Common myeloid progenitor, CD34-positive (primary cell): Measurements from ENCODE around the gene NRDC.

ENCODE experiments used
- CTCF ChIA-PET: fragments of 350-600 bp; sonication (Branson Sonifier 250); formaldehyde crosslinking; loops from one replicate; lab custom pipeline; 2021; ENCODE audit warnings: antibody characterized with exemption; lab: Charles Lee
- POLR2A ChIA-PET: fragments of 350-600 bp; sonication (Branson Sonifier 250); formaldehyde crosslinking; loops from one replicate; lab custom pipeline; 2021; ENCODE audit warnings: antibody characterized with exemption; lab: Charles Lee
- DNase-seq, 3 donors: peaks; one replicate each; pipeline versions ENCODE4 v3.0.0 to v3.0.0-alpha.2; 2013
- H3K27ac ChIP-seq, 2 experiments: 1 replicate in 1 of 2; 2 replicates in 1 of 2; pipeline ENCODE4 v1.7.0; 2013; ENCODE audit warnings: inconsistent platforms in 2 of 2, low read length in 2 of 2, mild to moderate bottlenecking in 2 of 2, low read depth in 1 of 2, moderate library complexity in 1 of 2; ENCODE audit not compliant: severe bottlenecking in 2 of 2, insufficient read depth in 1 of 2, poor library complexity in 1 of 2
- H3K27me3 ChIP-seq, 5 experiments: replicated peaks in 2 of 5; 1 replicate in 3 of 5; 2 replicates in 2 of 5; pipeline versions ENCODE4 v1.6.1 to v1.7.0; 2013; ENCODE audit warnings: low read length in 4 of 5, mild to moderate bottlenecking in 2 of 5, moderate library complexity in 2 of 5, inconsistent platforms in 1 of 5; ENCODE audit not compliant: insufficient read depth in 5 of 5, control insufficient read depth in 4 of 5
- H3K36me3 ChIP-seq, 4 experiments: 1 replicate in 2 of 4; 2 replicates in 2 of 4; pipeline versions ENCODE4 v1.6.1 to v1.7.0; 2013; ENCODE audit warnings: low read length in 3 of 4, control low read depth in 1 of 4, mild to moderate bottlenecking in 1 of 4; ENCODE audit not compliant: control insufficient read depth in 4 of 4, insufficient read depth in 4 of 4
- H3K4me1 ChIP-seq, 4 experiments: 1 replicate in 3 of 4; 2 replicates in 1 of 4; pipeline versions ENCODE4 v1.6.1 to v1.7.1; 2013; ENCODE audit warnings: low read length in 3 of 4, mild to moderate bottlenecking in 3 of 4, control low read depth in 1 of 4, inconsistent platforms in 1 of 4, moderate library complexity in 1 of 4; ENCODE audit not compliant: control insufficient read depth in 4 of 4, insufficient read depth in 4 of 4; ENCODE audit errors: control extremely low read depth in 1 of 4
- H3K4me3 ChIP-seq, 7 experiments: 1 replicate in 4 of 7; 2 replicates in 3 of 7; pipeline versions ENCODE4 v1.5.1 to v1.7.0; 2013; ENCODE audit warnings: mild to moderate bottlenecking in 7 of 7, low read length in 6 of 7, moderate library complexity in 6 of 7, inconsistent platforms in 2 of 7, low read depth in 2 of 7, control low read depth in 1 of 7; ENCODE audit not compliant: insufficient read depth in 4 of 7, control insufficient read depth in 1 of 7; ENCODE audit errors: extremely low read depth in 1 of 7
- H3K9me3 ChIP-seq, 5 experiments: 1 replicate in 4 of 5; 2 replicates in 1 of 5; pipeline versions ENCODE4 v1.6.1 to v1.7.1; 2013; ENCODE audit warnings: low read length in 4 of 5, mild to moderate bottlenecking in 2 of 5, inconsistent platforms in 1 of 5, low read depth in 1 of 5, moderate library complexity in 1 of 5; ENCODE audit not compliant: control insufficient read depth in 4 of 5, insufficient read depth in 2 of 5; ENCODE audit errors: control extremely low read depth in 1 of 5
- WGBS: methylation state at CpG from one replicate; pipeline ENCODE4 v1.1.5; 2013; ENCODE audit not compliant: insufficient coverage; 5-methylcytosine and 5-hydroxymethylcytosine counted together

Gene NRDC

GRCh38 chr1:51799372-51799771 lies 79.2 kb downstream of the NRDC start:
- WGBS: 80% methylated on average over 1 of the region's 2 CpGs
- Histone ChIP-seq H3K4me1 (no peaks in the 10 kb centered on the region), H3K27ac (no peak overlapping the region), H3K27me3 (no peaks in the 10 kb centered on the region), H3K36me3 (peaks cover 20 to 79% (median 53%) of the 10 kb centered on the region in 4 experiments), H3K4me3 (no peak overlapping the region), H3K9me3 (no peaks in the 10 kb centered on the region)
- DNase-seq: no peak
- POLR2A ChIA-PET: no interaction called here
- CTCF ChIA-PET: interaction anchor here (1.1 to 1.7 kb wide), 2 partner anchors 8 to 200 kb away, joined by 3 to 4 read pairs; no protein-coding TSS in a partner anchor

- H3K36me3 ChIP-seq: peaks cover 22 to 81% (median 58%) of the 10 kb centered on the region in 4 experiments
- DNase-seq: no peak
- POLR2A ChIA-PET: interaction anchor here (0.7 kb wide), 1 partner anchor 697 kb away, joined by 3 read pairs; no protein-coding TSS in a partner anchor
- H3K27ac ChIP-seq: no peak overlapping the region
- H3K9me3 ChIP-seq: no peaks in the 10 kb centered on the region
- H3K4me3 ChIP-seq: no peak overlapping the region
- CTCF ChIA-PET: interaction anchor here (0.6 to 1.4 kb wide), 2 partner anchors 168 to 192 kb away, joined by 4 to 6 read pairs; no protein-coding TSS in a partner anchor
- no peaks in the 10 kb centered on the region for H3K27me3 ChIP-seq
- peaks cover 0 to 14% (median 4%) of the 10 kb centered on the region in 4 experiments for H3K4me1 ChIP-seq
These were observed 83.7 kb downstream of the NRDC start for GRCh38 chr1:51794868-51795267.

GRCh38 chr1:51794260-51794659 lies 84.3 kb downstream of the NRDC start:
- ChIA-PET POLR2A (no interaction called here), CTCF (interaction anchor here (1.4 kb wide), 1 partner anchor 167 kb away, joined by 6 read pairs; no protein-coding TSS in a partner anchor)
- Histone ChIP-seq H3K27ac (no peak overlapping the region), H3K4me3 (no peak overlapping the region), H3K36me3 (peaks cover 23 to 81% (median 59%) of the 10 kb centered on the region in 4 experiments), H3K27me3 (no peaks in the 10 kb centered on the region), H3K9me3 (no peaks in the 10 kb centered on the region), H3K4me1 (peaks cover 0 to 14% (median 4%) of the 10 kb centered on the region in 4 experiments)
- DNase-seq: no peak
- WGBS: 100% methylated on average over 2 of the region's 2 CpGs

DNA sequence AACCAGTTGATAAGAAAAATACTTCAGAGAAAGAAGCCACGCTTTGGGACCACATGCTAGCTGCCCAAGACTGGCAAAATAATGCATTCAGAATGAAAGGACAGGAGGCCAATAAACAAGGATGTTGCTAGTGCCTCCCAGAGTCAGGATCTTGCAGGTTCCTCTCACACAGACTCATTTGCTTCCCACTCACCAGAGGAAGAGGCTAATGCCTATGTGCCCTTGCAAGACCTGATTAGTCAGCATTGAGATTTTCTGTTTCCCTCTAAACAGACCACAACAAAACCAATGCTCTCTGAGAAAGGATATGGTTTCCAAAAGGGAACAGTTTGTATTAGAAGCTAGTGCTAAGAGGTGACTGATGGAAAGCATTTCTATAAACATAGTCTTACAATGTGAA lies 85.7 kb downstream of the NRDC start:
- DNase-seq: peak; percentile 23 to 80 (median 77)
- 88% methylated on average over 1 of the region's 1 CpG for WGBS
- ChIA-PET CTCF (interaction anchor here (1.2 kb wide), 1 partner anchor 10 kb away, joined by 6 read pairs; no protein-coding TSS in a partner anchor), POLR2A (no interaction called here)
- peaks cover 26 to 82% (median 63%) of the 10 kb centered on the region in 4 experiments for H3K36me3 ChIP-seq
- H3K9me3 ChIP-seq: no peaks in the 10 kb centered on the region
- peaks cover 0 to 14% (median 4%) of the 10 kb centered on the region in 4 experiments for H3K4me1 ChIP-seq
- H3K4me3 ChIP-seq: no peak overlapping the region
- no peaks in the 10 kb centered on the region for H3K27me3 ChIP-seq
- no peak overlapping the region for H3K27ac ChIP-seq

GRCh38 chr1:51791888-51792287 lies 86.6 kb downstream of the NRDC start:
- Histone ChIP-seq H3K9me3 (no peaks in the 10 kb centered on the region), H3K4me3 (no peak overlapping the region), H3K4me1 (peaks cover 0 to 14% (median 4%) of the 10 kb centered on the region in 4 experiments), H3K27me3 (no peaks in the 10 kb centered on the region), H3K36me3 (peaks cover 26 to 85% (median 66%) of the 10 kb centered on the region in 4 experiments), H3K27ac (peak overlapping the region in 1 of 2 experiments; percentile 6)
- WGBS: 100% methylated on average over 1 of the region's 1 CpG
- ChIA-PET CTCF (interaction anchor here (0.9 to 1.4 kb wide), 2 partner anchors 8 to 9 kb away, joined by 3 to 4 read pairs; no protein-coding TSS in a partner anchor), POLR2A (no interaction called here)
- no peak for DNase-seq

- Histone ChIP-seq H3K4me3 (no peak overlapping the region), H3K27ac (no peak overlapping the region), H3K4me1 (peaks cover 0 to 14% (median 4%) of the 10 kb centered on the region in 4 experiments), H3K36me3 (peaks cover 35 to 97% (median 73%) of the 10 kb centered on the region in 4 experiments), H3K27me3 (no peaks in the 10 kb centered on the region), H3K9me3 (no peaks in the 10 kb centered on the region)
- POLR2A ChIA-PET: interaction anchor here (1.1 kb wide), 1 partner anchor 13 kb away, joined by 3 read pairs; no protein-coding TSS in a partner anchor
- 99% methylated on average over 5 of the region's 6 CpGs for WGBS
- DNase-seq: no peak
- CTCF ChIA-PET: interaction anchor here (0.9 to 1.8 kb wide), 5 partner anchors 7 to 108 kb away, joined by 3 to 4 read pairs (median 3); no protein-coding TSS in a partner anchor
These were observed 88.1 kb downstream of the NRDC start for GRCh38 chr1:51790385-51790784.

DNA sequence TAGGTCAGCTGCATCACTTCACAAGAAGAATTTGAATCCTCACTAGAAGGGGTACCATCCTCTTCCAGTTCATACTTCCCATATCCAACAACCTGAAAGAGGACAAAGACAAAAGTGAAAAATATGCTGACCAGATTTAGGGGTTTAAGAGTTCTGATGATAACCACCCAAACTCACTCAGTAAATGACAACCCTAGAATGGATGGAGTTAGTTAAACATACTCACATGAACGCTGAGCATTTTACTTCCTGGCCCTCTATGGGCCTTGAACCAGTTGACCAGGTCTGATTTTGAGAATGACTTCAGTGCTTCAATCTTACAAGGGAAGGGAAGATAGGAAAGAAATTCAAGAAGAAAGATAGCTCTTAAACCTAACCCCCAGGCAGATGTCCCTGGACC lies 89.2 kb downstream of the NRDC start:
- POLR2A ChIA-PET: no interaction called here
- no peak overlapping the region for H3K27ac ChIP-seq
- 100% methylated on average over 1 of the region's 1 CpG for WGBS
- peaks cover 0 to 14% (median 4%) of the 10 kb centered on the region in 4 experiments for H3K4me1 ChIP-seq
- H3K9me3 ChIP-seq: no peaks in the 10 kb centered on the region
- CTCF ChIA-PET: interaction anchor here (1.8 kb wide), 1 partner anchor 13 kb away, joined by 3 read pairs; no protein-coding TSS in a partner anchor
- no peak for DNase-seq
- no peak overlapping the region for H3K4me3 ChIP-seq
- H3K27me3 ChIP-seq: no peaks in the 10 kb centered on the region
- H3K36me3 ChIP-seq: peaks cover 44 to 97% (median 76%) of the 10 kb centered on the region in 4 experiments
